WERI-Rb-1 (cell line): ENCODE data around the gene HBQ1.
"Not testable (repeated sequence)": the region's sequence is repeated elsewhere in the genome, so short reads cannot be mapped to it uniquely, and the experiment has no call there.

Experiments used
- DNase-seq: peaks from one replicate; pipeline ENCODE4 v3.0.0-alpha.2; 2020
- H3K27ac ChIP-seq: fragments of 250-450 bp; sonication (Bioruptor Pico); 2 replicates; pipeline ENCODE4 v1.5.1; 2020; ENCODE audit warnings: mild to moderate bottlenecking, moderate library complexity
- H3K27me3 ChIP-seq: fragments of 250-450 bp; sonication (Bioruptor Pico); 2 replicates; pipeline ENCODE4 v1.5.1; 2021; ENCODE audit warnings: mild to moderate bottlenecking, low read depth, moderate library complexity; ENCODE audit not compliant: insufficient read depth, severe bottlenecking
- H3K36me3 ChIP-seq: fragments of 250-450 bp; sonication (Bioruptor Pico); 2 replicates; pipeline ENCODE4 v1.5.1; 2020; ENCODE audit warnings: mild to moderate bottlenecking, moderate library complexity
- H3K4me3 ChIP-seq: 2 replicates; pipeline ENCODE4 v1.5.1; 2011; ENCODE audit warnings: low read depth, mild to moderate bottlenecking, control low read depth, low read length
- H3K9me3 ChIP-seq: fragments of 250-450 bp; sonication (Bioruptor Pico); 2 replicates; pipeline ENCODE4 v1.5.1; 2021; ENCODE audit warnings: mild to moderate bottlenecking, moderate library complexity; ENCODE audit not compliant: severe bottlenecking
- TF ChIP-seq, protein P1 (sequence below): IDR thresholded peaks from 2 replicates; pipeline ENCODE4 v1.5.1; 2011; ENCODE audit warnings: low read depth, mild to moderate bottlenecking, control low read depth, inconsistent platforms, low read length

Gene HBQ1

DNA sequence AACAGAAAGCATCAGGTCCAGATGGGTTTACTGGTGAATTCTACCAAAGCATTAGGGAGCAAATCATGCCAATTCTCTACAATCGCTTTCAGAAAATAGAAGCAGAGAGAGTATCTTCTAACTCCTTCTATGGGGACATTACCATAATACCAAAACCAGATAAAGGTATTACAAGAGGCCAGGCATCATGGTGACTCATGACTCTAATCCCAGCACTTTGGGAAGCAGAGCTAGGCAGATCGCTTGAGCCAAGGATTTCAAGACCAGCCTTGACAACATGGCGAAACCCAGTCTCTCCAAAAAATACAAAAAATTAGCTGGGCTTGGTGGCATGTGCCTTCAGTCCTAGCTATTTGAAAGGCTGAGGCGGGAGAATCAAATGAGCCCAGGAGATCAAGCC lies 23.0 kb downstream of the HBQ1 start:
- Histone ChIP-seq H3K27me3 (no peaks in the 10 kb centered on the region), H3K36me3 (peaks cover 84% of the 10 kb centered on the region), H3K9me3 (no peaks in the 10 kb centered on the region), H3K27ac (no peak overlapping the region), H3K4me3 (no peak overlapping the region)
- TF ChIP-seq, protein P1, sequence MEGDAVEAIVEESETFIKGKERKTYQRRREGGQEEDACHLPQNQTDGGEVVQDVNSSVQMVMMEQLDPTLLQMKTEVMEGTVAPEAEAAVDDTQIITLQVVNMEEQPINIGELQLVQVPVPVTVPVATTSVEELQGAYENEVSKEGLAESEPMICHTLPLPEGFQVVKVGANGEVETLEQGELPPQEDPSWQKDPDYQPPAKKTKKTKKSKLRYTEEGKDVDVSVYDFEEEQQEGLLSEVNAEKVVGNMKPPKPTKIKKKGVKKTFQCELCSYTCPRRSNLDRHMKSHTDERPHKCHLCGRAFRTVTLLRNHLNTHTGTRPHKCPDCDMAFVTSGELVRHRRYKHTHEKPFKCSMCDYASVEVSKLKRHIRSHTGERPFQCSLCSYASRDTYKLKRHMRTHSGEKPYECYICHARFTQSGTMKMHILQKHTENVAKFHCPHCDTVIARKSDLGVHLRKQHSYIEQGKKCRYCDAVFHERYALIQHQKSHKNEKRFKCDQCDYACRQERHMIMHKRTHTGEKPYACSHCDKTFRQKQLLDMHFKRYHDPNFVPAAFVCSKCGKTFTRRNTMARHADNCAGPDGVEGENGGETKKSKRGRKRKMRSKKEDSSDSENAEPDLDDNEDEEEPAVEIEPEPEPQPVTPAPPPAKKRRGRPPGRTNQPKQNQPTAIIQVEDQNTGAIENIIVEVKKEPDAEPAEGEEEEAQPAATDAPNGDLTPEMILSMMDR = no peak
- DNase-seq = no peak

DNA sequence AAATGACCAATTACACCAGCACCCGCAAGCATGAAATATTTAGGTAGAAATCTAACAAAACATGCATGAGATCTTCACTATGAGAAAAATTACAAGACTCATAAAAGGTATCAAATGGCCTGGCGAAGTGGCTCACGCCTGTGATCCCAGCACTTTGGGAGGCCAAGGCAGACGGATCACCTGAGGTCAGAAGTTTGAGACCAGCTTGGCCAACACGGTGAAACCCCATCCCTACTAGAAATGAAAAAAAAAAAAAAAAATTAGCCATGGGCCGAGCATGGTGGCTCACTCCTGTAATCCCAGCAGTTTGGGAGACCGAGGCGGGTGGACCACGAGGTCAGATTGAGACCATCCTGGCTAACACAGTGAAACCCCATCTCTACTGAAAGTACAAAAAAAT lies 23.8 kb downstream of the HBQ1 start:
- peaks cover 84% of the 10 kb centered on the region for H3K36me3 ChIP-seq
- not testable (repeated sequence) for DNase-seq, H3K27me3 ChIP-seq, H3K4me3 ChIP-seq, H3K9me3 ChIP-seq, H3K27ac ChIP-seq

DNA sequence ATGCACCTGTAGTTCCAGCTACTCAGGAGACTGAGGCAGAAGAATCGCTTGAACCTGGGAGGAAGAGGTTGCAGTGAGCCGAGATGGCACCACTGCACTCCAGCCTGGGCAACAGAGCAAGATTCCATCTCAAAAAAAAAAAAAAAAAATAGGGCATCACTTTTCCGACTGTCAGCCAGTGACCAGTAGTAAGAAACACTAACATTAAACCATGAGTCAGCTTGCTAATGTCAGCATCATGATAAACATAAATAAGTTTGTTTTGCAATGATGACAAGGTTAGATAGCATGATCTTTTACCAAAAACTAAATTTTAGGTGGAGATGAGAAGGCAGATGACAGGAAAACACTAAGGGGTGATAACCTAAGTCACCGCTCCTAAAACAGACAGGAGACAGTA lies 29.1 kb downstream of the HBQ1 start:
- not testable (repeated sequence) for H3K27me3 ChIP-seq, DNase-seq, H3K4me3 ChIP-seq, H3K27ac ChIP-seq, H3K9me3 ChIP-seq
- peaks cover 95% of the 10 kb centered on the region for H3K36me3 ChIP-seq

DNA sequence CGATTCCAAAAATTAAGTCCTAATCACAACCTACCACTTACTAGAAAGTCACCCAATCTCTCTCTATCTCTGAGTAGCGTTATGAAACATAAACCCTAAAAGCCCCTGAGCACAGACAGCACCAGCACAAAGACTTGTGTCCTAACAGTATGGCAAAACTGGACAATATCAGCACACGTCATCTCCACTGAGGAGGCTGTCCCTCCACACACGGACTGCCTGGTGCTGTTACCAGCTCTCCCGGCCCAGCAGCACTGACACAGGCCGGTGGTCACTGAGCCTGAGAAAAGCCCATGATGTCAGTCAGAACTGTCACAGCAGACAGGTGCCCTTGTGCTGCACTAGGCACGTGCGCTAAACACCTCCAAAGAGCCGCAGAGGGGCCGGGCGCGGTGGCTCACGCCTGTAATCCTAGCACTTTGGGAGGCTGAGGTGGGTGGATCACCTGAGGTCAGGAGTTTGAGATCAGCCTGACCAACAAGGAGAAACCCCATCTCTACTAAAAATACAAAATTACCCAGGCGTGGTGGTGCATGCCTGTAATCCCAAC lies 31.4 kb downstream of the HBQ1 start:
- H3K27ac ChIP-seq, H3K4me3 ChIP-seq, DNase-seq, H3K27me3 ChIP-seq, H3K9me3 ChIP-seq: not testable (repeated sequence)
- peaks cover 95% of the 10 kb centered on the region for H3K36me3 ChIP-seq

DNA sequence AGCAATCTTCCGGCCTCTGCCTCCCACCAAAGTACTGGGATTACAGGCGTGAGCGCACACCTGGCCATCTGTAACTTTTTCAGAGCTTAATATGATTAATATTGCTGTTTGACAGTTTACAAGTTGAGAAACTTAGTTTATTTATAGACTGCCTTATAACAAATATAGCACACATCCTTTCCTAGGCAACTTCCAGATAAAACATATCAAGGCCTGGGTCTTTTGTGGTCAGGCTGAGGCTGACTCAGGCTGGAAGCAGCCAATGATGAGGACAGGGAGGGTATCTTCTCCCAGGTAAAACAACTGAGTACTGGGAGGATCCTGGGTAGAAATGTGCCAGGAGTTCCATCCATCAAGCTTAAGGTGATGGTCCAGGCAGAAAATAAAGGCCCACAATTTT lies 32.7 kb downstream of the HBQ1 start:
- Histone ChIP-seq H3K9me3 (no peaks in the 10 kb centered on the region), H3K36me3 (peaks cover 96% of the 10 kb centered on the region), H3K27ac (no peak overlapping the region), H3K4me3 (no peak overlapping the region), H3K27me3 (no peaks in the 10 kb centered on the region)
- TF ChIP-seq, protein P1 = no peak
- DNase-seq = no peak

DNA sequence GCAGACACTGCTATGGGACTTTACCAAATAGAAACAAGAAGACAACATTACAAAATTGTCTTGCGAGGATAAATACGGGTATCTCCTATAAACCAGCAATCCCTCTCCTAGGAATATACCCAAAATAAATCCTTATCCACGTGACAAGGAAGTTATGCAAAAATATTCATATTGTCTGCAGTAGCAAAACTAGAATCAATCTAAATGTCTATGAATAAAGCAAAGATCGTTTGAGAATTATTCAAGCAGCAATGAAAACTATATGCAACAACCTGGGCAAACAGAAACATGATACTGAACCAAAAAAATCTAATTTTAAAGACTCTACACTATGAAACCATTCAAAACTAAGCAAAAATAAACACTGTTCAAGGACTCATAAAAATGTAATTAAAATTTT lies 39.8 kb downstream of the HBQ1 start:
- H3K4me3 ChIP-seq = no peak overlapping the region
- TF ChIP-seq, protein P1 = no peak
- DNase-seq = no peak
- no peaks in the 10 kb centered on the region for H3K27me3 ChIP-seq
- no peak overlapping the region for H3K27ac ChIP-seq
- peaks cover 94% of the 10 kb centered on the region for H3K36me3 ChIP-seq
- H3K9me3 ChIP-seq = no peaks in the 10 kb centered on the region

DNA sequence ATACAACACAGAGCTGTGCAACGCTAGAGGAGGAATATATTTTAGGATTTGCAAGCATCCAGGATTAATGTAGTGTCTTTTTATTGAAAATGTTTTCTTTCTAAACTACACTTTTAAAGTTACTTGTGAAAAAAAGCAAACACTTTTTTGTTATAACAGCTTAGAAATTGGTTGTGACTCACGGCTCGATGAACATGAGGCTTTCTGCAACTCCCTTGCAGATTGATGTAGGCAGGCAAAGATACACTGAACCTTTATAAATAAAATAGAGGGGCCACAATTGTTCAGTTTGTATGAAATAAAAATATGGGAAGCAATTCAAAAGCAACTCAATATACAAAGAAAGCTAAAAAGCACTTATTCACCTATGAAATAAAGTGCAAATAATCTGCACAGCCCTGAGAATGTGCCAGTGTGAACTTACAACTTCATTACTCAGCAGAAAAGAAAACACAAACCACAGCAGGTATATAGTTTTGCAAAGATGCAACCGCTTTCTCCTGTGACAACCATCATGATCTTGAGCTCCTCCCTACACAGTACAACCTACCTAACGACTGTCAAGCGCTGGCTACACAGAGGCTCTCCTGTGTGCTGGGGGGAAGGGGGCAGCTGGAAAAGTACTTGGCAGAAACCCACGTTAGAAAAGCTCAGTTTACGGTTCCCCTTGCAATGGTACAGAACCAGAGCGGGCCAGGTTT lies 48.0 kb downstream of the HBQ1 start:
- peak; percentile 25 for DNase-seq
- TF ChIP-seq, protein P1 = no peak
- H3K36me3 ChIP-seq = peaks cover 57% of the 10 kb centered on the region
- H3K4me3 ChIP-seq = peak overlapping the region; percentile 65
- peak overlapping the region; percentile 100 for H3K27ac ChIP-seq
- H3K27me3 ChIP-seq = no peaks in the 10 kb centered on the region
- H3K9me3 ChIP-seq = no peaks in the 10 kb centered on the region
